ENCODE measurements around the gene RNF130.

The RNF130 gene

GRCh38 chr5:180071531-180072255, at the start of gene RNF130:
TSS of gene RNF130 (minus strand) at chr5:180071759. CDS start at chr5:180071702, 57 bp downstream.
- peak; percentile 84 to 87 for DNase-seq

- no peak for DNase-seq
Observed at GRCh38 chr5:180120237-180121101, 48.9 kb upstream of the RNF130 start.

- DNase-seq: no peak
Observed at GRCh38 chr5:180119903-180120236, 48.3 kb upstream of the RNF130 start.

GRCh38 chr5:180119031-180119902, 47.7 kb upstream of the RNF130 start:
- DNase-seq: no peak

GRCh38 chr5:180118391-180118791, 46.8 kb upstream of the RNF130 start:
- no peak for DNase-seq

- peak in 1 of 2 experiments; percentile 2 for DNase-seq
Observed at GRCh38 chr5:180117000-180117725, 45.6 kb upstream of the RNF130 start.

GRCh38 chr5:180116077-180116999, 44.8 kb upstream of the RNF130 start:
- no peak for DNase-seq

- DNase-seq: no peak
Observed at GRCh38 chr5:180115326-180116076, 43.9 kb upstream of the RNF130 start.

GRCh38 chr5:180114304-180115003, 42.9 kb upstream of the RNF130 start:
- no peak for DNase-seq

- DNase-seq: no peak
Observed at GRCh38 chr5:180113660-180114303, 42.2 kb upstream of the RNF130 start.

- no peak for DNase-seq
Observed at GRCh38 chr5:180112181-180112861, 40.8 kb upstream of the RNF130 start.

- no peak for DNase-seq
Observed at GRCh38 chr5:180111273-180112002, 39.9 kb upstream of the RNF130 start.

GRCh38 chr5:180109920-180110319, 38.4 kb upstream of the RNF130 start:
- no peak for DNase-seq

GRCh38 chr5:180107005-180107404, 35.4 kb upstream of the RNF130 start:
- no peak for DNase-seq

GRCh38 chr5:180105827-180106312, 34.3 kb upstream of the RNF130 start:
- no peak for DNase-seq

- no peak for DNase-seq
Observed at GRCh38 chr5:180104168-180104530, 32.6 kb upstream of the RNF130 start.

- no peak for DNase-seq
Observed at GRCh38 chr5:180103487-180104167, 32.1 kb upstream of the RNF130 start.

All from NCI-H2081 (cell line).